Stimulated activated CD4-positive, alpha-beta T cell treated with anti-CD3 and anti-CD28 coated beads, Interleukin-4, amount 100 ng/mL, for 4 hours (primary cell): ENCODE results near the gene GNAT3.

Experiments used
- DNase-seq, 2 experiments: peaks; one replicate each; pipeline ENCODE4 v3.0.0-alpha.2; 2020

The GNAT3 gene

GRCh38 chr7:80511964-80512363, at the start of gene GNAT3:
Gene GNAT3 (minus strand): TSS chr7:80512064. CDS start chr7:80511926, 138 bp downstream.
- no peak for DNase-seq

GRCh38 chr7:80558116-80558515, 46.3 kb upstream of the GNAT3 start:
- DNase-seq, result no peak

- no peak for DNase-seq
These were observed 40.3 kb upstream of the GNAT3 start for GRCh38 chr7:80552031-80552694.

DNA sequence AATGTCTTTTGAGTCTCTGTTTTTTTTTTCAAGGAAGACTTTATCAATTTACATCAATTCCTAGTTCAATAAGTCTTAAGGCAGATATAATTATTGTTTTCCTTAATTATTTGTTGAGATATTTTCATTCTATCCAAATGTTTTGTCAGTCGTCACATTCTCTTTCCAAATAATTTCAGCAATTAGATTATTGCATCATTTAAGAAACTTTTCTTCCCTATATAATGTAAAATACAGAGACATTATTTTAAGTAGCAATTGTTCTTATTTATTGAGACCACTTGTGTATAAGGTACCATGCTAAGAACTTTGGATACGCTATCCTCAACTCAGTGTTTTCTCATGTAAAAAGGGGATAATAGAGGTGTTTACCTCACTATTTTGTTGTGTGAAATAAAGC, 38.1 kb upstream of the GNAT3 start:
- no peak for DNase-seq

DNA sequence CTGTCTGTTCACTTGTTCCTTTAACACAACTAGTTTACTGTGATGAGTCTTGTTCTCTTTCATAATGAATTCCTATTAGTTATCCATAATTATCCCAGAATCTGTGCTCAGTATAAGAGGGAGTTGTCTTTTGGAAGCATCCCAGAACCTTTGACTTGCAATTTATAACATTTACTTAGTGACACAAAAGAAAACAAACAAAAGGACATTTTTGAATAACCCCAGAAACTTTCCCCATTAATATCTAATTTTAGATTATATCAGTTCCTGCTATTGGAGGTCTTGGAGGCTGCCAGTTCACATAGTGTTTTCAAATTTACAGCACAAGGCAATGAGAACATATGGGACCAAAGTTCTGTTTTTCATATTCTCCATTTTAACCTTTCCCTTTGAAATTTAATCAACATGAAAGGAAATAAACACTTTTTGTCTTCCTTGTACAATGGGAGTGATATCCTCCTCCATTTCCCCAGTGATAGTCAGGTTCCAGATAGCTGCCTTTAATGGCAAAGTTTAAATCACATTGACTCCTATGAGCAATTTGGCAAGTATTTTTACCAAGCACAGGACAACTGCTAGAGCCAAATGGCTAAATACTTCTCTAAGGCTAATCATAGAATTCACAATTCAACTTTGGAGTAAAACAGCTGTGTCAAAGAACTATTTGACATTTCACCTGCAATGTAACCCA, 37.1 kb upstream of the GNAT3 start:
- no peak for DNase-seq

GRCh38 chr7:80542398-80542797, 30.5 kb upstream of the GNAT3 start:
- DNase-seq, result no peak

DNA sequence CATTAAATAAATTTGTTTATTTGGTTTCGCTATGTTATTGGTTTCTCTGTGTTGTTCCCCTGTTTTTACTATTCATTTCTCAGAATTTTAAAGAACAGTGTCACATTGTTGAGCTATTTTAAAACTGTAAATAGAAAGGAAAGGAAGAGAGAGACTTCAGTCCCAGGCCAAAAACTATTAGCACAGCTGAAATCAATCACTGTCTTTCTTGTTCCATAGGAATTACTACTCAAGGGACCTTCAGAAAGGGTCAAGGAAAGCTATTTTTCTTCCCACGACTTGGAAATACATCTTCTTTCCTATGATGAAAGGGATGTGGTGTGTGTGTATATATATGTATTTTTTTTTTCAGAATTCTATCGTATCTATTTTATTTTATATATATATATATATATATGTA, 29.0 kb upstream of the GNAT3 start:
- DNase-seq, result no peak

DNA sequence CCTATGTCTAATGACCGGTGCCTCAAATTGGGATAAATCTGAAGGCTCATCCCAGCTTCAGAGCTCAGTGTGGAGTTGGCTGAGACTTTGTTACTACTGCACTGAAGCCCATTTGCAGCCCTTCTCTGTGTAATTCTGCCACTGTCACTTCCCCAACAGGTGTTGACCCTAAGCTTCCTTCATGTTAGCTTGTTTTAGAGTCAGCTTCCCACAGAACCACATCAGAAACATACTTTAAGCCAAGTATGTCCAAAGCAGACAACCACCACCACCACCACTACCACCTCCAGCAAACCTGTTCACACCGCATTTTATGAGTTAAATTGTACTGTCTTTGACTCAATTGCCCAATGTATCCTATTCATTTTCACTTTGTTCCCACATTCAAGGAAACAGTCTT, 25.2 kb upstream of the GNAT3 start:
- DNase-seq, result no peak

GRCh38 chr7:80536426-80536825, 24.6 kb upstream of the GNAT3 start:
- no peak for DNase-seq

- DNase-seq, result no peak
These were observed 21.4 kb upstream of the GNAT3 start for GRCh38 chr7:80533287-80533686.

DNA sequence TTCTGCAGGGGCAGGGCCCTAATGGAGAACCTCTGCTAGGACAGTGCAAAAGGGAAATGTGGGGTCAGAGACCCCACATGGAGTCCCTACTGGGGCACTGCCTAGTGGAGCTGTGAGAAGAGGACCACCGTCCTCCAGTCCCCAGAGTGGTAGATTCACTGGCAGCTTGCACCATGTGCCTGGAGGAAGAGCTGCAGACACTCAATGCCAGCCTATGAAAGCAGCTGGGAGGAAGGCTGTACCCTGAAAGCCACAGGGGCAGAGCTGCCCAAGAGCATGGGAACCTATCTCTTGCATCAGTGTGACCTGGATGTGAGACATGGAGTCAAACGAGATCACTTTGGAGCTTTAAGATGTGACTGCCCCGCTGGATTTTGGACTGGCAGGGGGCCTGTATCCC, 20.3 kb upstream of the GNAT3 start:
- no peak for DNase-seq

DNA sequence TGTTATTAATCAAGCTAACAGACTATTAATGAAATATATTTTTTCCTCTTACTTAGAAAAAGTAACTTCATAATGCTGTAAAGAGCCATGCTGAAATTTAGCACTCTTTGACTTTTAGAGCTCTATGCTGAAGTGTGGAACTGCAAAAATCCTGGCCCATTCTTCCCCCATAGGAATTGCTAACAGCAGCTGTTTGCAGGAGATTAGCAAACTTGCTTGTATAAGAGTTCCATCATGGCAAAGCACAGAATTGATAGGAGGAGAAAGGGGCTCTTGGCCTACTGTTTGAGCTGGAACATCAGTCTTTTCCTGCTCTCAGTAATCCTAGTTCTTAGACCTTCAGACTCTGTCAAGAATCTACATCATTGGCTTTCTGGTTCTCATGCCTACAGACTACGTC, 18.3 kb upstream of the GNAT3 start:
- no peak for DNase-seq

- no peak for DNase-seq
These were observed 17.5 kb upstream of the GNAT3 start for GRCh38 chr7:80529362-80529761.

GRCh38 chr7:80528689-80529088, 16.8 kb upstream of the GNAT3 start:
- no peak for DNase-seq

GRCh38 chr7:80526472-80526871, 14.6 kb upstream of the GNAT3 start:
- no peak for DNase-seq

- no peak for DNase-seq
These were observed 12.8 kb upstream of the GNAT3 start for GRCh38 chr7:80524693-80525092.

- no peak for DNase-seq
These were observed 9.9 kb upstream of the GNAT3 start for GRCh38 chr7:80521809-80522208.

DNA sequence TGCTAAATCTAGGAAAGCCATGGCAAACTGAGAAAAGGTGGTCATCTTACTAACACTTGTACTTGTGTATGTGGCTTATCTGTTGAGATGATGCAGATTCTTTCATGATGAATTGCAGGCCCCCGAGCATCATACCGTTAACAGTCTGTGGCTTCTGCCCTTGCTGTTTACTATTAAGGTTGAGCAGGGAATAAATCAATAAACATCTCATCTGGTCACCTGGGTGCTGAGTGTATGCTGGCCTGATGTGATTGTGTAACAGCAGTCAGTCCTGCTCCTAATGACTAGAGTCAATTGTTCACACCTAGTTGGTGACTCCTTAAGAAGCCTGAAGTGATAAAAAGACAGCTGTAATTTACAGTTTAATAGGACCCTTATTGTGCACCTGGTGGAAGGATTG, 8.3 kb upstream of the GNAT3 start:
- no peak for DNase-seq

- DNase-seq, result no peak
These were observed 5.5 kb upstream of the GNAT3 start for GRCh38 chr7:80517282-80517747.

DNA sequence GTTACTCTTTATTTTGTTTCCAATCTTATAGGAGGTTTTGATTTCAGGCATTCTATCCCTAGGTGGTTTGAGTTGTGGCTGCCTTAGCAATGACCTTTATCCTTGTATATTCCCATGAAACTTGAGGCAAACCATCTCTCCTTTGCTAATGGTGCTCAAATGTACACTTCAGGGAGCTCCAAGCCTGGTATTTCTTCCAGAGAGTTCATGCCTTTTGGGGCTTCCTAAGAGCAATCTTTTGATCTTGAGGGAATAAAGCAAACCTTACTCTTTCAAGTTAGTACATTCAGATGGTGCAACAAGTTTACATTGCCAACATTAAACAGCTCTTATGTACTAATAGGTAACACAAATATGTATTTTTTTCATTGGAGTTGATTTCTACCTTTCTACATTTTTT, 3.4 kb upstream of the GNAT3 start:
- DNase-seq, result no peak

- no peak for DNase-seq
These were observed 1.8 kb downstream of the GNAT3 start for GRCh38 chr7:80510021-80510420.

DNA sequence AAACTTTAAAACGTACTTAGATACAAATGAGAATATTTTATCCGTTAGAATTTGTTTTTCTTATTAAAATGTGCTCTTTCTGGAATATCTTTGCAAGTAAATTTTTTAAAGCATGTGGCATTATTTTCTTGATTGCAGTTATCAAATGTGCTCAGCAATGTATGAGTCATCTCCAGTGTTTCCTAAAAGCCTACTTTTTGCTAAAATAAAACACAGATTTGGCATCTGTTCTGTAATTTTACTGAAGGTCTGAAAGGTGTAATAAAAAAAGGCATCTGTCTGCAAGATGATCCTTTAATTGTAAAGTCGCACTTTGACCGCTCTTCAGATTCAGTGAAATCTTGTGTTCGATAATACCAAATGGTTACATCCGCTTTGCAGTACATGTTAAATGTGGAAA, 3.4 kb downstream of the GNAT3 start:
- no peak for DNase-seq

- DNase-seq, result no peak
These were observed 5.9 kb downstream of the GNAT3 start for GRCh38 chr7:80505900-80506500.

GRCh38 chr7:80500325-80500724, 11.5 kb downstream of the GNAT3 start:
- DNase-seq, result no peak
